ENCODE data around the gene APBB1IP. TPM values are rescaled to one million over a fixed set of nuclear protein-coding genes. Genes with fewer than 3 reads are reported as not detected.

The APBB1IP gene
- total RNA-seq, 1 experiment from 2014 or later: not detected

- no peak for DNase-seq (ENCODE audit: unreplicated experiment)
- H3K4me3 Mint-ChIP-seq (ENCODE audit: unreplicated experiment): no peak overlapping the region
- H3K9me3 Mint-ChIP-seq (ENCODE audit: unreplicated experiment): no peaks in the 10 kb centered on the region
- no peak overlapping the region for H3K27ac Mint-ChIP-seq (ENCODE audit: low read depth, unreplicated experiment)
- no peaks in the 10 kb centered on the region for H3K4me1 Mint-ChIP-seq (ENCODE audit: insufficient read depth, unreplicated experiment)
- POLR2A ChIA-PET: no interaction called here
- no peaks in the 10 kb centered on the region for H3K36me3 Mint-ChIP-seq (ENCODE audit: insufficient read depth, unreplicated experiment)
- H3K27me3 Mint-ChIP-seq (ENCODE audit: insufficient read depth, unreplicated experiment): peaks cover 83% of the 10 kb centered on the region
- no peak for TF ChIP-seq CTCF (IDR thresholded peaks at IDR 0.05; ENCODE audit: unreplicated experiment)
- CTCF ChIA-PET: no interaction called here
- BruUV-seq (replicated peaks): no TSS peak
- intact Hi-C loops (cut with micrococcal nuclease): no loop called here
Observed at GRCh38 chr10:26413375-26413774, 24.8 kb upstream of the APBB1IP start.

- H3K27me3 Mint-ChIP-seq (ENCODE audit: insufficient read depth, unreplicated experiment): peaks cover 58% of the 10 kb centered on the region
- DNase-seq (ENCODE audit: unreplicated experiment): no peak
- BruUV-seq (replicated peaks): no TSS peak
- CTCF ChIA-PET: no interaction called here
- H3K9me3 Mint-ChIP-seq (ENCODE audit: unreplicated experiment): no peaks in the 10 kb centered on the region
- intact Hi-C loops (cut with micrococcal nuclease): no loop called here
- H3K27ac Mint-ChIP-seq (ENCODE audit: low read depth, unreplicated experiment): no peak overlapping the region
- no peak overlapping the region for H3K4me3 Mint-ChIP-seq (ENCODE audit: unreplicated experiment)
- no peaks in the 10 kb centered on the region for H3K36me3 Mint-ChIP-seq (ENCODE audit: insufficient read depth, unreplicated experiment)
- TF ChIP-seq CTCF (IDR thresholded peaks at IDR 0.05; ENCODE audit: unreplicated experiment): no peak
- H3K4me1 Mint-ChIP-seq (ENCODE audit: insufficient read depth, unreplicated experiment): no peaks in the 10 kb centered on the region
- POLR2A ChIA-PET: no interaction called here
Observed at GRCh38 chr10:26417136-26417535, 21.0 kb upstream of the APBB1IP start.

GRCh38 chr10:26422977-26423376, 15.2 kb upstream of the APBB1IP start:
- CTCF ChIA-PET: no interaction called here
- intact Hi-C loops (cut with micrococcal nuclease): no loop called here

GRCh38 chr10:26423722-26424121, 14.4 kb upstream of the APBB1IP start:
- no peaks in the 10 kb centered on the region for H3K4me1 Mint-ChIP-seq (ENCODE audit: insufficient read depth, unreplicated experiment)
- H3K36me3 Mint-ChIP-seq (ENCODE audit: insufficient read depth, unreplicated experiment): no peaks in the 10 kb centered on the region
- POLR2A ChIA-PET: no interaction called here
- no TSS peak for BruUV-seq (replicated peaks)
- CTCF ChIA-PET: no interaction called here
- no peak for DNase-seq (ENCODE audit: unreplicated experiment)
- intact Hi-C loops (cut with micrococcal nuclease): no loop called here
- H3K27ac Mint-ChIP-seq (ENCODE audit: low read depth, unreplicated experiment): no peak overlapping the region
- no peaks in the 10 kb centered on the region for H3K9me3 Mint-ChIP-seq (ENCODE audit: unreplicated experiment)
- TF ChIP-seq CTCF (IDR thresholded peaks at IDR 0.05; ENCODE audit: unreplicated experiment): no peak
- no peak overlapping the region for H3K4me3 Mint-ChIP-seq (ENCODE audit: unreplicated experiment)
- H3K27me3 Mint-ChIP-seq (ENCODE audit: insufficient read depth, unreplicated experiment): no peaks in the 10 kb centered on the region

More at GRCh38 chr10:26422977-26423376, 15.2 kb upstream of the APBB1IP start:
- Mint-ChIP-seq H3K9me3 (ENCODE audit: unreplicated experiment) (no peaks in the 10 kb centered on the region), H3K36me3 (ENCODE audit: insufficient read depth, unreplicated experiment) (no peaks in the 10 kb centered on the region), H3K4me3 (ENCODE audit: unreplicated experiment) (no peak overlapping the region), H3K4me1 (ENCODE audit: insufficient read depth, unreplicated experiment) (no peaks in the 10 kb centered on the region), H3K27ac (ENCODE audit: low read depth, unreplicated experiment) (no peak overlapping the region), H3K27me3 (ENCODE audit: insufficient read depth, unreplicated experiment) (no peaks in the 10 kb centered on the region)
- TF ChIP-seq CTCF (IDR thresholded peaks at IDR 0.05; ENCODE audit: unreplicated experiment): no peak
- no peak for DNase-seq (ENCODE audit: unreplicated experiment)
- BruUV-seq (replicated peaks): no TSS peak
- POLR2A ChIA-PET: no interaction called here
